ENCODE results near the gene CD3E. TPM values are rescaled to one million over a fixed set of nuclear protein-coding genes. Genes with fewer than 3 reads are reported as not detected.

The CD3E gene
- total and polyA plus RNA-seq, 2 of the 8 experiments (the other 6 are each of a cell fraction or from before 2014, with no cell fraction given), result not detected

DNA sequence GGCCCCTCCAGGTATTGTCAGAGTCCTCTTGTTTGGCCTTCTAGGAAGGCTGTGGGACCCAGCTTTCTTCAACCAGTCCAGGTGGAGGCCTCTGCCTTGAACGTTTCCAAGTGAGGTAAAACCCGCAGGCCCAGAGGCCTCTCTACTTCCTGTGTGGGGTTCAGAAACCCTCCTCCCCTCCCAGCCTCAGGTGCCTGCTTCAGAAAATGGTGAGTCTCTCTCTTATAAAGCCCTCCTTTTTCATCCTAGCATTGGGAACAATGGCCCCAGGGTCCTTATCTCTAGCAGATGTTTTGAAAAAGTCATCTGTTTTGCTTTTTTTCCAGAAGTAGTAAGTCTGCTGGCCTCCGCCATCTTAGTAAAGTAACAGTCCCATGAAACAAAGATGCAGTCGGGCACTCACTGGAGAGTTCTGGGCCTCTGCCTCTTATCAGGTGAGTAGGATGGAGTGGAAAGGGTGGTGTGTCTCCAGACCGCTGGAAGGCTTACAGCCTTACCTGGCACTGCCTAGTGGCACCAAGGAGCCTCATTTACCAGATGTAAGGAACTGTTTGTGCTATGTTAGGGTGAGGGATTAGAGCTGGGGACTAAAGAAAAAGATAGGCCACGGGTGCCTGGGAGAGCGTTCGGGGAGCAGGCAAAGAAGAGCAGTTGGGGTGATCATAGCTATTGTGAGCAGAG, at the start of gene CD3E (continued):
- TF ChIP-seq NRF1 (IDR thresholded peaks at IDR 0.05; ENCODE audit: low read depth, low read length) (no peak), HDAC2 (IDR thresholded peaks at IDR 0.05; ENCODE audit: borderline replicate concordance in 1 of 2, low read depth in 2 of 2, low read length in 2 of 2) (no peak), MAFK (IDR thresholded peaks at IDR 0.05; ENCODE audit: low read depth, low read length) (no peak), HDAC6 (IDR thresholded peaks at IDR 0.05; ENCODE audit: low read depth, low read length) (no peak), GABPA (IDR thresholded peaks at IDR 0.05; ENCODE audit: borderline replicate concordance, insufficient read depth, low read length) (no peak), CEBPB (IDR thresholded peaks at IDR 0.05; ENCODE audit: low read depth, low read length) (no peak), GTF2F1 (IDR thresholded peaks at IDR 0.05; ENCODE audit: borderline replicate concordance, low read depth, low read length) (no peak), TEAD4 (IDR thresholded peaks at IDR 0.05; ENCODE audit: low read depth, low read length) (no peak)

All from H1 (cell line).